HG03558 (cell line): ENCODE measurements around the gene EPS8L1.
"Not testable (repeated sequence)": the region's sequence is repeated elsewhere in the genome, so short reads cannot be mapped to it uniquely, and the experiment has no call there.

Experiments
- ATAC-seq: cut with Tn5 transposase; IDR thresholded peaks from one replicate; pipeline ENCODE4 v1.9.1; 2021; ENCODE audit warnings: moderate number of reproducible peaks; ENCODE audit not compliant: unreplicated experiment; ENCODE audit errors: extremely low read depth

Gene EPS8L1

DNA sequence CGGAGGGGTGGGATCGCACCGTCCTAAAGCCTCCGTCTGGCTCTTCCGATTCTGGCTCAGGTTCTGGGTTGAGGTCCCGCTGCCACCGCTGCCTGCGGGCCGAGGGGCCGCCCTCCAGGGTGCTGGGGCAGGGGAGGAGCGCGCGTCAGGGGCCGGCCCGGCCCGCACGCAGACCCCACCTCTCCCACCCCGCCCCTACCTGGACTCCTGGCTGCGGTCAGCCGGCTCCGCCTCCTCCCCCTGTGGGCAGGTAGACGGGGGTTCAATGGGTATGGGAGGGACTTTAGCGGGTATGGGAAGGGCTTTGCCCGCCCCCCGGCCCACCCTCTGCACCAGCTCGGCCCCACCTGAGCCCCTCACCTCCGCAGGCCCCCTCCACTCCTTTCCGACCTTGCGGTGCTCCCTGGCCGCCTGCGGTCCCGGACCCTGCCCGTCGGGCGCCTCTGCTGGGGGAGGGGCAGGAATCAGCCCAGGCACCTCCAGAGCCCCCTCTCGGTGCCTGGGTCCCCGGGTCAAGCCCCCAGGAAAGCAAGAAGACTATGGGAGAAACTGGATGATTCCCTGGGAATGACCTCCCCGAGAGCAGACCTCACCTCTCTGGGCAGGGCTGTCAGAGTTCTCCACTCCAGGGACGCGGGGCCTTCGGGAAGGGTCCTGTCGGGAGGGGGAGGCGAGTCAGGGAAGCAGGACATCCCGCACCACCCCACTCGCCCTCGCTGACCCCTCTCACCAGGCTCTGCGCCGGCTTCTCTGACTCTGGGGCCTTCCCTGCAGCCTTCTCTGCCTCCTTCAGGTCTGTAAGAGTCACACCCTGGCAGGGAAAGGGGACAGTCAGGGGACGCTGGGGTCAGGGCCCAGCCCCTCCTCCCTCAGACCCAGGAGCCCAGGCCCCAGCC, 17.0 kb downstream of the EPS8L1 start:
- no peak for ATAC-seq

DNA sequence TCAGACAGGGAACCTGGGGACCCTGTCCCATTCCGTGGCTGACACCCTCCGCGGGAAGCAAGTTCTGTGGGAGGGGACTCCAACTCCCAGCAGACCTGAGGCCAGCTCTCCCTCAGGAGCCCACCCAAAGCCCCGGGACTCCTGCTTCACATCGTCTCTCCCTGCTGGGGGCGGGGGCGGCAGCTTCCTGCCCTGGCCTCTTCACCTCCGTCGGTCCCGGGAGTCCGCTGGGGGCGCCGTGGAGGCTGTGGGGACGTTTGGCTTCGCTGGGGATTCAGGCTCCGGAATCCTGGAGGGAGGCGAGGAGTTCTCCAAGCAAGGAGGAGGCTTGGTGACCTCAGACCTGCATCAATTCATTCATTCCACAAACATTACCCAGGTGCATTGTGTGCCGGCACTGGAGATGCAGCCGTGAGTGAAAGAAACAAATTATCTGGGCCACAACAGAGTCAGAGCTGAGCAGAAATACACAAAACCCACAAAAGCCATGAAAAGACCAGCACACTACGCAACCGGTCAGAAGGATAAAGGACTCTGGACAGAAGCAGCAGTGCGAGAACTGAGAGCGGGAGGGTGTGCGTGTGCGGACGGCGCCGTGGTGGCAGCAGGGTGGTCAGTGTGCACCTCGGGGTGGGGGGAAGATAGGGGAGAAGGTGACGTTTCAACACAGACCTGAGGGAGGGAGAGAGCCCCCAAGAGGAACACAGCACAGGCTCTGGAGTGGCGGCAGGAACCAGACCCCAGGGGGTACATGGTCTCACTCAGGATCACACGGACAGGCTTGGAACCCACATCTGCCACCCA, 19.0 kb downstream of the EPS8L1 start:
- no peak for ATAC-seq

DNA sequence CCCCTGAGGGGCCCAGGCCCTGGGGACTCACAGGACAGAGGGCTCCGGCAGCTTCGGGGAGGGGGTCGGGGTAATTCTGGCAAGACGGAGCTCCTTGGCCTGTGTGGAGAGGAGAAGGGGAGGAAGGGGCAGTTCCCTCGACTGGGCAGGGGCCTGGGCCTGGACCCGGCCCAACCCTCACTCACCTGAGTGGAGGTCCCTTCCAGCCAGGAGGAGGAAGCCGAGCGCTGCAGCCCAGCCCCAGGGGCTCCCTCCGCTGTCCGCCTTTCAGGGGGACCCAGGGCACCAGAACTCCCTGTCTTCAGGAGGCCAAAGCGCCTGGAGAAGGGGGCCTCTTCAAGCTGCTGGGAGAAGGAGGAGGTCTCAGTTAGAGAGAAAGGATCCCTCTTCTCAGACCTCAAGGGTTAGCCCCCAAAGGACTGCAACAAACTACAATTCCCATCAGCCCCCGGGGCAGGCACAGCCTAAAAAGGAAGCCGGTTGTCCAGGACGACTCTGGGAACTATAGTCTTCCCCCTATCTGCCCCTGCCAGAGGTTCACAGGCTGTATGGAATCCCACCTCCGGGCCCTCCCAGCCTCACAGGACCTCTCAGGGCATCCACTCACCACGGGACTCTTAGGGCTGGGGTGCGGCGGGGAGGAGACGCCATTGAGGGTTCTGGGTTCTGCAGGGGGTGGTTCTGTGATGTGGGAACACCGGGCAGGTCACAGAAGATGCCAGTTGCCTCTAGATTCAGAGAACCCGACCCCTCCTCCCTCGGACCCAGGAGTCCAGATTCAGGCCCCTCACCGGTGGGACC, 19.8 kb downstream of the EPS8L1 start:
- no peak for ATAC-seq

DNA sequence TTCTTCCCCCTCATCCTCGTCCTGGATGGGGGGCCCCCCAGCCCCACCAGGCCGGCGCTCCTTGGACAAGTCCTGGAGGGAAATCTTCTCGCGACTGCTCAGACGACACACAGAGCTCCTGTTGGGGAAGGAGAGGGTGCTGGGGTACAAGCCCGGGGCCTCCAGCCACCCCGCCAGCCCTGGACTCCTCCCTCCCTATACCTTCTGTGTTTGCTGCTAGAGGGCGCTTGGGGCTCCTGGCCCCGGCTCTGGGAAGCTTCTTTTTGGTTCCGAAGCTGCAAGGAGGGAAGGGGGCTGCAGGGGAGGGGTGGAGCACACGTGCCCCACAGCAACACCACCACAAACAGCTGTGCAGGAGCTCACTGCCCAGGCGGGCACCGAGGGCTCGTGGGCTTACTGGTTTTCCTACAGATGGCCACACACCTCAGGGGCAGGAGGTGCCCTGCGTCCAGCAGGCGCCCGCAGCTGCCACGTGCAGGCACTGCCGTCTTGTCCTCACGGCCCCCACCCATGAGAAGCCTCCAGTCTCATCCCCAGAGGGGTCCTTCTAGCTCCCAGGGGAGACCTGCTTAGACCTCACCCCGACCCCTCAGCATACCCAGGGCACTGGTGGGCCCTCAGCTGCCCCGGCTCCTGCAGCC, 20.5 kb downstream of the EPS8L1 start:
- no peak for ATAC-seq

DNA sequence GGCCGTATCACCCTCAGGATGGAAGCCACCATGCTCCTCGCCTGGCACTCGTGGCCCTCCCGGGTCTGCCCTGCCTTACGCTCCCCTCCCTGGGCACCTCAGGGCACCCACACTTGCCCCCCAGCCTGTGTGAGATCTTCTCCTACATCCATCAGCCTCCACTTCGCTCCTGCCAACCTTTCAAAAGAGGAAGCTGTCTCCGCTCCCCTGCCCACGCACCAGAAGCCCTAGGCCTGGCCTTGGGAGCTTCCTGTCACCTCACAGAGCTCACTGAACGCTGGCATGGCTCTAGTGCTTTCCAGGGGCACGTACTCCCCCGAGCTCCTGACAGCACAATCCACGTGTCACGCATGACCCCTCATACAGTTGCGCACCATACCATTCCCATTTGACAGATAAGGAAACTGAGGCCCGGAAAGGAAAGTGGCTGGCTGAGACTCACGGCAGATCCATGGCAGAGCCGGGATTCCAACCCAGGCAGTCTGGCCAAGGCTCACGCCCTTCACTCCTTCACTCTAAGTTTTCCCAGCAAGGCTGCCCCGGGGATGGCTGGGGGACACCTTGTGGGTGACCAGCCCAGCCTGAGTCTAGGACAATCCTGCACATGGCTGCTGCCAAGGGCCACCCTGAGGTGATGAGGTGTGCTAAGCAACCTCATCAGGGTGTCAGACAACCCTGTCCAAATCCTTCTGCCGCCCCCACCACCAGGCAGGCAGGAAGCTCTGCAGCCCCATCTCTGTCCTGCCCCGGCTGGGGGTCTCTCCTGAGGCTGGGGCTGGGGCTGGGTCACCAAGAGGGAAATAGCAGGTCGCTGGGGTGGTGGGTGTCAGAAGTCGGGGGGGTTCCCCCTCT, 22.4 kb downstream of the EPS8L1 start:
- no peak for ATAC-seq

DNA sequence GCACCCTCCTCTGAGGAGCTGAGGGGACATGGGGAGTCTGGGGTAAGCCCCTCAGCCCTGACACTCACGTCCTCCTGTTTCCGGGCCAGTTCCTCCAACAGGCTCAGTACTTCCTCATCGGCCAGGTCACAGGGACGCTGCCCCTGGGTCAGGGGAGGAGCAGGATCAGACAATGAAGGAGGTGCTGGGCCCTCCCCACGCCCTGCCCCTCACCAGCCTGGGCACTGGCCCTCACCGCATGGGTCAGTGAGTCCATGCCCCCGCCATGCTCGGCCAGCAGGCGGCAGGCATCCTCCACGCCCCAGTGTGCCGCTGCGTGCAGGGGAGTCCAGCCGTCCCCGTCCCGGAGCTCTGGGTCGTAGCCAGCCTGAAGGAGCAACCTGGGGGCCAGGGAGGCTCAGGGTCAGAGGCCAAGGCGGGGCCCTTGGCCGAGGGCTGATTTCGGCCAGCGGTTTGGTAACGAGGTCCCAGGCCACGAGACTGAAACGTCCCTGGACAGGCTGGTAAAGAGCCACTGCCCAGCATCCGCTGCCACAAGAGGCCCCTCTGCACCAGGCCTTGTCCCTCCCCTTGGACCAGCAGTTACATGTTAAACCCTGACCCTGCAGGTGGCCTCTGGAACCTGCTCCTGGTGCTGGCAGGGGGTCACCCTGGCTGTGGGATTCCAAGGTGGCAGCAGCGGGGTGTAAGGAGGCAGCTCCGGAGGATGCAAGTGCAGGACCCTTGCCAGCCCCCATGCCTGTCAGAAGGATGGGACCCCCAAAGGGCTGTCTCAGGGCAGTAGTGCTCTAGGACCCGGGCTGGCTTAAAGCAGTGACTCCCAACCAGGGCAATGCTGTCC, 23.3 kb downstream of the EPS8L1 start:
- ATAC-seq = no peak

DNA sequence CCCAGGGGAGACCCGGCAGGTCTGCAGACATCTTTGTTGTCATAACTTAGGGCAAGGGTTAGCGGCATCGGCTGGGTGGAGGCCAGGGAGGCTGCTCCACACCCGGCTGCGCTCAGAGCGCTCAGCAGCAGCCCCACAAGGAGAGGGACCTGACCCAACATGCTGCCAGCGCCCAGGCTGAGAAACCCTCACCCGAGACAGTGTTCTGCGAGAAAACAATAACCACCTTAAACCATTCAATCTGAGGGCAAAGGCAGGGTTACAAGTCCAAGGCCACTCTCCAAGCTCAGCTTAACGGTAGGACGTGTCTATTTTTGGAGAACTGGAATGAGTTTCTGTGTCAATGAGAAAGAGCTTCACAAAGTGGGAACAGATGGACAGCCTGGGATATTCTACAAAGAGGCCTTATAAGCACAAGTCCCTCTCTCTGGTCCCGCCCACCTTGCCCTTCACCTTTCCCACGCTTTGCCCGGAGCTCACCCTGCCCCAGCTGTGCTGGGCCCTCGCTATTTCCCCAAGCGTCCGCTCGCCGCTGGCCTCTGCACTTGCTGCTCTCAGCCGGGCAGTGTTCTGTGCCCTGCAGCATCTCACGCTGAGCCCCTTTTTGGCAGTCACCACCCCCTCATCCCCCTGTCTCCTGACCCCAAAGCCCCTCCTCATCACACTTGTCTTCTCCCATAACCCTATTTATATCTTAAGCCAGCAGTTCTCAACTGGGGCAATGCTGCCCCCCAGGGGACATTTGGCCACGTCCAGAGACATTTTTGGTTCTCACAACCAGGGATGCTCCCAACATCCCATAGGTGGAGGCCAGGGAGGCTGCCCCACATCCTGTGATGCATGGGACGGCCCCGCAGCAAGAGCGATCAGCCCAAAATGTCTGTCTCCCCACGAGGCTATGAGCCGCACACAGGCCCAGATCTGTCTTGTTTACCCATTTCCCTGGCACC, 24.2 kb downstream of the EPS8L1 start:
- ATAC-seq = no peak

DNA sequence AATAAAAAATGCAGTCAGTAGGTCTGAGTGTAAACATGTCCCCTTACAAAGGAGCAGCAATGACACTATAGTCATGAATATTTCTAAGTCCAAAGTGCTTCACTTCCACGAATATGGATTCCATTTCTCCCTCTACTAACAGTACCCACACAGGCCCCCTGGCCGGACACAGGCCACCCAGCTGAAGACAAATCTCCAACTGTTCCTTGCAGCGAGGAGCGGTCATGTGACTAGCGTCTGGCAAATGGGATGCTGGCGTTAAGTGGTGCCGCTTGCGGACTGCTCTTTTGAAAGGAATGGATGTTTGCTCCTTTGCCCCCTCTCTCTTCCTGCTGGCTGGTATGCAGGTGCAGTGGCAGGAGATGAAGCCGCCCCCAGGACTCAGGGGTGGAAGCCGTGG, 25.6 kb downstream of the EPS8L1 start:
- ATAC-seq = no peak

DNA sequence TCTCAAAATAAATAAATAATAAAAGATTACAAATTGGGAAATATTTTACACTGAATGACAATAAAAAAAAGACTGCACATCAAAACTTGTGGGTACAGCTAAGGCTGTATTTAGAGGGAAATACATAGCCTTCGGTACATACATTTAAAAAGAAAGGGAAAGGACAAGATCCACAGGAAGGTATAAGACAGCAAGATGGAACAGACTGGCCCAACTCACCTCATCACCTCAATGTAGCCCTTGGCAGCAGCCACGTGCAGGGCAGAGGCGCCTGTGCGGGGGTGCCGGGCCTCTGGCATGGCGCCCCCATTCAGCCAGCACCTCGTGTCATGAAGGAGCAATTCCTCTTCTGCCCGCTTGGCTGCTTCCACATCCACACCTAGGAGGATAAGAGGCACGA, 27.5 kb downstream of the EPS8L1 start:
- ATAC-seq = no peak

DNA sequence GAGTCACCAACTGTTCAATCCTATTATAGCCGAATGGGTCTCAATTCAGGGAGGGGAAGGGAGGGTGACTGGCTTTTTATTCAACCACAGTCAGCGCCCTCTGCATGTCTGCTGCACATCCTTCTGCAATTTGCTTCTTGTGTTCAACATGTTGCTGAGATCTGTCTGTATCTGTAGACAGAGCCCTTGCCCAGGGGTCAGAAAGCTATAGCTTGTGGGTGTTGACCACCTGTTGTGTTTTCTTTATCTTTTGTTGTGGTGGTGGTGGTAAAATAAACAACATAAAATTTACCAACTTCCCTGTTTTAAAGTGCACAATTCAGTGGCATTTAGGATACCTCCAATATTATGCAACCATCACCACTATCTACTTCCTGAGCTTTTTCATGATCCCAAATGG, 29.6 kb downstream of the EPS8L1 start:
- ATAC-seq = no peak

DNA sequence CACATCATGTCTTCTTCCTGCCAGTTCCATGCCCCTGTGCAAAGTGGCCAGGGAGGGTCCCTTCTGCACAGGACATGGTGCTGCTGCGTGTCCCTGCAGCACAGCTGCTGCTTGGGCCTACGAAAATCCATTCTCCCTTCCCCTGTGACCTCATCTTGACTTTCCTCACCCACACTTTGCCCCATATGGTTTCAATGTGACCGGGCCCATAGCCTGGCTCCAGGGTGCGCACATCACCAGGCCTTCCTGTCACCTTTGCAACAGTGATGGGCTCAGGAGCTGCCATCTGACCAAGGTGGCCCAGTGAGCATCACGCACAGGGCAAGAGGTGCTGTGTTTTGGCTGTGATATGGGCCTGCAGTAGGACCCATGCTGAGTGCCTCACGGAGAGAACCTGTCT, 30.9 kb downstream of the EPS8L1 start:
- no peak for ATAC-seq

DNA sequence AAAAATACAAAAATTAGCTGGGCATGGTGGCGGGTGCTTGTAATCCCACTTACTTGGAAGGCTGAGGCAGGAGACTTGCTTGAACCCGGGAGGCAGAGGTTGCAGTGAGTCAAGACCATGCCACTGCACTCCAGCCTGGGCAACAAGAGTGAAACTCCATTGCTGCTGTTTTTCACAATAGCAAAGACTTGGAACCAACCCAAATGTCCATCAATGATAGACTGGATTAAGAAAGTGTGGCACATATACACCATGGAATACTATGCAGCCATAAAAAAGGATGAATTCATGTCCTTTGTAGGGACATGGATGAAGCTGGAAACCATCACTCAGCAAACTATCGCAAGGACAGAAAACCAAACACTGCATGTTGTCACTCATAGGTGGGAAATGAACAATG, 31.6 kb downstream of the EPS8L1 start:
- not testable (repeated sequence) for ATAC-seq

DNA sequence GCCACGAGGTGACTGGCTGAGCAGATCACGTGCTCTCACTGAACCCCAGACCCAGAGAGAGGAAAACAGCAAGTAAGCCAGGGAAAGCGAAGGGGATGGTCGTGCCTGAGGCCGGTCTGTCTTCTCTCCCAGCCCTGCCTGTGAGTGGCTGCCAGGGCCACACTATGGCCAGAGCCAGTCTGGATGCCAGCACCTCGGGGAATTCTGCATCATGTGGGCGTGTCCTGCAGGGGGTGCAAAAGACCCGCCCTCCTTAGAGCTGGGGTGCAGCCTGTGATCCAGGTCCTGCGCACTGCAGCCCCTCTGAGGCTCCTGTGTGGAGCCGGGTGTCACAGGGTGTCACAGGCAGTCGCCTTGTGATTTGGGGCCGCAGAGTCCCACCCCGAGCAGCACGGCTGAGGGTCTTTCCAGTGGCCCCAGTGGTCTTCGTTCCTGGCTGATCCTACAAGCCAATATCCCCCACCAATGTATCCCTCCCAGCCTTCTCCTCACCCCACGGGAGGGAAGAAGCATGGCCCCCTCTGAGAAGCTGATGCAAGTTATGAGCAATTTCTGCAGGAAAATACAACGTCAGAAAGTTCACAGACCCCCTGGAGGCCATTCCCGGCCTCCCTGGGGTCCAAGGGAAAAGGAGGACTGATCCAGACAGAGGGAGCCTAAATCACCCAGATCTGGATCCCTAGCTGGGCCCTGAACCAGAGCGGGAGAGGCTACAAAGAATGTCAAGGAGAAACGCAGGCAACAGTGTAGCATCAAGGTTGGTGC, 34.0 kb downstream of the EPS8L1 start:
- no peak for ATAC-seq

DNA sequence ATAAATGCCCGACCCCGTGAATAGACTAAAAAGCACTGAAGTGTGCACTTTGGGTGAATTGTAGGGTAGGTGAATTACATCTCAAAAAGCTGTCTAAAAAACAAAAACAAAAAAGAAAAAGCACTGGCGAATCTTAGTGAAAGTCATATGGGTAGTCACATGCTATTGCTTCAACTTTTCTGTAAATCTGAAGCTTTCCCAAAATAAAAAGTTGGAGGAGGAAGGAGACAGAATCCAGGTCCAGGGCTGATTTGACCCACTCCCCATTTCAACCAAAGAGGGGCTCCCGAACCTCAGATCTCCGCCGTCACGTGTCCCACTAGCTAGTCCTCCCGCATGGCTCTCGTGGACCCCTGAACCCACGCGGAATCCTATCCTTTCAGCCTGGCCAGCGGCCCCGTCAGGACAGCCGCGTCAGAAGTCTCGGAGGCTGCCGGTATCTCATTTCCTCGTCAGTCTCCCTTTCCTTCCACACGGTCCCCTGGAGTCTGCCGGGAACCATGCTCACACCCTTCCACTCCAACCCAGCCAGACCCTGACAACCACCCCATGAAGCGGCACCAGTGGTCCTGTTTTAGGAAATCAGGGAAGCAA, 35.7 kb downstream of the EPS8L1 start:
- no peak for ATAC-seq

DNA sequence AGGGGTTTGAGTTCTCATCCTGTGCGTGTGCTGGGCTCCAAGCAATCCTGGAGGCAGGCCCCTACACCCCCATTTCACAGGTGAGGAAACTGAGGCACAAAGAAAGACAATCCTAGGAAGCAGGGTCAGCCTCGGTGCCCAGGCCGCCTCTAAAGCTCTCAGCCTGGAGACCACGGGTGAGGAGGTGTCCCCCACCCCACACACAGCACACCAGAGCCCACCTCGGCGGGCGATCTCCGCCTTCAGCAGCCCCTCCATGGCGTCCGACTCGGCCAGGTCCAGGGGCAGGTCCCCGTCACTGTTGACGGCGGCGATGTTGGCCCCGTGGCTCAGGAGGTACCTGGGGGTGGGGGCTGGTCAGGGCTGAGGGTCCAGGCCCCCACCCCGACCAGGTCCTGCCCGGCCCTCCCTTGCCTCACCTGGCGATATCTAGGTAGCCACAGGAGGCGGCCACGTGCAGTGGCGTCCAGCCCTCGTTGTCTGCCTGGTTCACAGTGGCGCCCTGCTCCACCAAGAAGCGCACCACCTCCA, 36.6 kb downstream of the EPS8L1 start:
- no peak for ATAC-seq
